ENCODE data around the gene COX11.
A peak's percentile ranks its signal among the peaks of the same experiment; 100 is the strongest.

DNA sequence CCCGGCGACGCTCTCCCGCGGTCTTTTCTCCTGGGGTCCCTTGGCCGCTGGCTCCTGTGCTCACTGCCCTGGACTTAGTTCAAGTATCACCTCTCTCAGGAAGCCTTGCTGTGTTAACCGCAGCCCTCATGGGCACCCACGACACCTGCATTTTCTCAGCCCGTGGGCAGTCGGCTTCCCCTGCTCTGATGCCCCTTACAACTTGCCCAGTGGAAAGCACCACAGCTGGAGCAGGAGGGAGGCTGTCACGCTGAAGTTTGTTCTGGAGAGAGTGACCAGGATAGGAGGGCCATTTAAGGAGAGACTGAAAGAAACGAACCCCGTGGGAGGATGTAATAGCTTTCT, 506 bp upstream of the COX11 start:
- TF ChIP-seq EZH2phosphoT487 (IDR thresholded peaks at IDR 0.05; ENCODE audit: borderline replicate concordance, low read depth), result no peak
- peak; percentile 77 for TF ChIP-seq MXI1 (IDR thresholded peaks at IDR 0.05; ENCODE audit: low read depth, low read length)
- no peak for TF ChIP-seq EP300 (IDR thresholded peaks at IDR 0.05; ENCODE audit: borderline replicate concordance in 1 of 2, low read depth in 1 of 2, low read length in 1 of 2)
- TF ChIP-seq POLR2AphosphoS5 (IDR thresholded peaks at IDR 0.05; ENCODE audit: low read depth, low read length), result no peak
- TF ChIP-seq, protein P1, sequence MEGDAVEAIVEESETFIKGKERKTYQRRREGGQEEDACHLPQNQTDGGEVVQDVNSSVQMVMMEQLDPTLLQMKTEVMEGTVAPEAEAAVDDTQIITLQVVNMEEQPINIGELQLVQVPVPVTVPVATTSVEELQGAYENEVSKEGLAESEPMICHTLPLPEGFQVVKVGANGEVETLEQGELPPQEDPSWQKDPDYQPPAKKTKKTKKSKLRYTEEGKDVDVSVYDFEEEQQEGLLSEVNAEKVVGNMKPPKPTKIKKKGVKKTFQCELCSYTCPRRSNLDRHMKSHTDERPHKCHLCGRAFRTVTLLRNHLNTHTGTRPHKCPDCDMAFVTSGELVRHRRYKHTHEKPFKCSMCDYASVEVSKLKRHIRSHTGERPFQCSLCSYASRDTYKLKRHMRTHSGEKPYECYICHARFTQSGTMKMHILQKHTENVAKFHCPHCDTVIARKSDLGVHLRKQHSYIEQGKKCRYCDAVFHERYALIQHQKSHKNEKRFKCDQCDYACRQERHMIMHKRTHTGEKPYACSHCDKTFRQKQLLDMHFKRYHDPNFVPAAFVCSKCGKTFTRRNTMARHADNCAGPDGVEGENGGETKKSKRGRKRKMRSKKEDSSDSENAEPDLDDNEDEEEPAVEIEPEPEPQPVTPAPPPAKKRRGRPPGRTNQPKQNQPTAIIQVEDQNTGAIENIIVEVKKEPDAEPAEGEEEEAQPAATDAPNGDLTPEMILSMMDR (IDR thresholded peaks at IDR 0.05), result no peak
- no peak for TF ChIP-seq SIN3A (IDR thresholded peaks at IDR 0.05; ENCODE audit: borderline replicate concordance, low read depth, low read length)
- 0 out of 2 replicates have a peak, but pooled peaks have one; percentile 1 for TF ChIP-seq YY1 (IDR thresholded peaks at IDR 0.05; ENCODE audit: low read depth)
- TF ChIP-seq NFIC (IDR thresholded peaks at IDR 0.05; ENCODE audit: borderline replicate concordance), result no peak
- TF ChIP-seq RAD21 (IDR thresholded peaks at IDR 0.05; ENCODE audit: low read length), result no peak
- TF ChIP-seq TAF1 (IDR thresholded peaks at IDR 0.05; ENCODE audit: borderline replicate concordance, low read depth, low read length), result no peak

Measured in SK-N-SH (cell line).